Neural cell (in vitro differentiated cells): ENCODE data around the gene VEGFD. TPM values are rescaled to one million over a fixed set of nuclear protein-coding genes. Genes with fewer than 3 reads are reported as not detected.

ENCODE experiments used
- H2AFZ ChIP-seq: fragments of 200-600, 300-800 bp; sonication (generic), shearing (Covaris generic); 2 replicates; pipeline ENCODE4 v1.6.0; 2014; ENCODE audit warnings: low read depth, mild to moderate bottlenecking, antibody characterized with exemption, low read length, moderate library complexity
- H3F3A ChIP-seq: fragments of 200-600 bp; shearing (Covaris generic); 2 replicates; pipeline ENCODE4 v1.6.1; 2016; ENCODE audit warnings: mild to moderate bottlenecking, moderate library complexity, mixed read lengths, antibody characterized with exemption, low read length; ENCODE audit not compliant: insufficient read depth, poor library complexity, severe bottlenecking
- H3K27ac ChIP-seq: fragments of 200-600, 300-800 bp; sonication (generic), shearing (Covaris generic); 2 replicates; pipeline ENCODE4 v1.5.1; 2014; ENCODE audit warnings: mild to moderate bottlenecking, low read length, moderate library complexity
- H3K27me3 ChIP-seq: fragments of 300-800, 200-600 bp; sonication (generic), shearing (Covaris generic); 2 replicates; pipeline ENCODE4 v1.6.0; 2014; ENCODE audit warnings: mild to moderate bottlenecking, low read depth, low read length, moderate library complexity; ENCODE audit not compliant: insufficient read depth
- H3K36me3 ChIP-seq: fragments of 300-800, 200-600 bp; sonication (generic), shearing (Covaris generic); 2 replicates; pipeline ENCODE4 v1.5.1; 2014; ENCODE audit warnings: mild to moderate bottlenecking, antibody characterized with exemption, low read length, moderate library complexity; ENCODE audit not compliant: insufficient read depth
- H3K4me2 ChIP-seq: fragments of 300-800, 200-600 bp; sonication (generic), shearing (Covaris generic); 2 replicates; pipeline ENCODE4 v1.6.0; 2014; ENCODE audit warnings: mild to moderate bottlenecking, low read length
- H3K4me3 ChIP-seq: fragments of 300-800, 200-600 bp; sonication (generic), shearing (Covaris generic); 2 replicates; pipeline ENCODE4 v1.5.1; 2014; ENCODE audit warnings: mild to moderate bottlenecking, low read length, moderate library complexity
- H3K79me2 ChIP-seq: fragments of 200-600 bp; shearing (Covaris generic); replicated peaks from 2 replicates; pipeline ENCODE4 v1.6.0; 2014; ENCODE audit warnings: mild to moderate bottlenecking, low read length, moderate library complexity; ENCODE audit not compliant: insufficient read depth
- H3K9ac ChIP-seq: fragments of 300-800, 200-600 bp; sonication (generic), shearing (Covaris generic); 2 replicates; pipeline ENCODE4 v1.6.1; 2016; ENCODE audit warnings: mild to moderate bottlenecking, low read length, mixed read lengths
- H3K9me2 ChIP-seq: fragments of 200-600 bp; shearing (Covaris generic); 2 replicates; pipeline ENCODE4 v1.6.1; 2016; ENCODE audit warnings: mild to moderate bottlenecking, low read length, mixed read lengths; ENCODE audit not compliant: insufficient read depth
- H3K9me3 ChIP-seq: fragments of 200-600, 300-800 bp; sonication (generic), shearing (Covaris generic); 2 replicates; pipeline ENCODE4 v1.6.1; 2016; ENCODE audit warnings: mild to moderate bottlenecking, mixed run types, low read length, moderate library complexity, mixed read lengths
- H4K20me1 ChIP-seq: fragments of 200-600 bp; shearing (Covaris generic); 2 replicates; pipeline ENCODE4 v1.6.1; 2016; ENCODE audit warnings: mild to moderate bottlenecking, mixed run types; ENCODE audit not compliant: insufficient read depth
- CTCF ChIP-seq: fragments of 450-650 bp; IDR thresholded peaks from 2 replicates; pipeline ENCODE4 v1.5.1; 2014; ENCODE audit warnings: antibody characterized with exemption, mild to moderate bottlenecking, moderate library complexity; ENCODE audit not compliant: poor library complexity, severe bottlenecking
- EP300 ChIP-seq: fragments of 450-650 bp; conservative IDR thresholded peaks from 2 replicates; pipeline ENCODE4 v1.6.1; 2014; ENCODE audit warnings: antibody characterized with exemption, mild to moderate bottlenecking, moderate library complexity; ENCODE audit not compliant: poor library complexity, severe bottlenecking
- EZH2 ChIP-seq: fragments of 200-600, 300-800 bp; shearing (Covaris generic), sonication (generic); IDR thresholded peaks from 2 replicates; pipeline ENCODE4 v1.6.1; 2014; ENCODE audit warnings: antibody characterized with exemption, low read length, borderline replicate concordance, mild to moderate bottlenecking; ENCODE audit not compliant: insufficient read depth, poor library complexity, severe bottlenecking
- MXI1 ChIP-seq: fragments of 450-650 bp; conservative IDR thresholded peaks from 2 replicates; pipeline ENCODE4 v1.6.1; 2014; ENCODE audit warnings: antibody characterized with exemption, mild to moderate bottlenecking; ENCODE audit not compliant: poor library complexity, severe bottlenecking
- POLR2AphosphoS5 ChIP-seq: IDR thresholded peaks from 2 replicates; pipeline ENCODE4 v1.6.1; 2012
- RAD21 ChIP-seq: fragments of 450-650 bp; conservative IDR thresholded peaks from 2 replicates; pipeline ENCODE4 v1.6.1; 2014; ENCODE audit warnings: antibody characterized with exemption, mild to moderate bottlenecking, moderate library complexity
- REST ChIP-seq: IDR thresholded peaks from 2 replicates; pipeline ENCODE4 v1.6.1; 2012; ENCODE audit warnings: borderline replicate concordance
- SMC3 ChIP-seq: fragments of 450-650 bp; conservative IDR thresholded peaks from 2 replicates; pipeline ENCODE4 v1.6.1; 2014; ENCODE audit warnings: antibody characterized with exemption, mild to moderate bottlenecking, moderate library complexity; ENCODE audit not compliant: poor library complexity
- TAF1 ChIP-seq: IDR thresholded peaks from 2 replicates; pipeline ENCODE4 v1.6.1; 2012; ENCODE audit warnings: low read depth
- polyA plus RNA-seq: library from polyadenylated mRNA; depleted of rRNA; stranded (reverse); fragments of >200 nt; gene quantifications from 2 replicates; pipeline ENCODE4 v1.2.3, GENCODE V29; 2014

The VEGFD gene
- polyA plus RNA-seq, 1 donor from 2014 or later: not detected

GRCh38 chrX:15322072-15322471 lies 62.1 kb downstream of the VEGFD start:
- Histone ChIP-seq H3K9me3 (no peaks in the 10 kb centered on the region), H3K27ac (no peak overlapping the region), H3K9ac (no peak overlapping the region), H3K36me3 (peaks cover 5% of the 10 kb centered on the region), H3K79me2 (no peaks in the 10 kb centered on the region), H3K4me2 (no peak overlapping the region), H3K9me2 (no peaks in the 10 kb centered on the region), H2AFZ (no peak overlapping the region), H3K27me3 (no peaks in the 10 kb centered on the region), H3K4me3 (no peak overlapping the region), H3F3A (no peaks in the 10 kb centered on the region), H4K20me1 (no peaks in the 10 kb centered on the region)
- TF ChIP-seq SMC3 (no peak), EZH2 (no peak), TAF1 (no peak)

GRCh38 chrX:15321447-15321846 lies 62.8 kb downstream of the VEGFD start:
- H3K9ac ChIP-seq: no peak overlapping the region
- peaks cover 5% of the 10 kb centered on the region for H3K36me3 ChIP-seq
- no peak overlapping the region for H3K4me3 ChIP-seq
- H3K27ac ChIP-seq: no peak overlapping the region
- H2AFZ ChIP-seq: no peak overlapping the region
- H3F3A ChIP-seq: no peaks in the 10 kb centered on the region
- H4K20me1 ChIP-seq: no peaks in the 10 kb centered on the region
- H3K9me3 ChIP-seq: no peaks in the 10 kb centered on the region
- H3K9me2 ChIP-seq: no peaks in the 10 kb centered on the region
- no peak overlapping the region for H3K4me2 ChIP-seq
- H3K79me2 ChIP-seq: no peaks in the 10 kb centered on the region
- TF ChIP-seq POLR2AphosphoS5 (no peak), REST (no peak), MXI1 (no peak), RAD21 (no peak), TAF1 (no peak), CTCF (no peak), EZH2 (no peak), EP300 (no peak), SMC3 (no peak)
- H3K27me3 ChIP-seq: no peaks in the 10 kb centered on the region

GRCh38 chrX:15320297-15320696 lies 63.9 kb downstream of the VEGFD start:
- no peak overlapping the region for H3K27ac ChIP-seq
- no peak overlapping the region for H2AFZ ChIP-seq
- H3K36me3 ChIP-seq: peaks cover 5% of the 10 kb centered on the region
- H3K27me3 ChIP-seq: no peaks in the 10 kb centered on the region
- no peaks in the 10 kb centered on the region for H4K20me1 ChIP-seq
- H3F3A ChIP-seq: no peaks in the 10 kb centered on the region
- TF ChIP-seq CTCF (no peak), TAF1 (no peak), REST (no peak), MXI1 (no peak), EZH2 (no peak), RAD21 (no peak)
- H3K9ac ChIP-seq: no peak overlapping the region
- H3K79me2 ChIP-seq: no peaks in the 10 kb centered on the region
- H3K4me2 ChIP-seq: no peak overlapping the region
- H3K4me3 ChIP-seq: no peak overlapping the region
- no peaks in the 10 kb centered on the region for H3K9me3 ChIP-seq
- H3K9me2 ChIP-seq: no peaks in the 10 kb centered on the region
